ES-I3 (cell line): Measurements from ENCODE around the gene FCGR3B.
"Not testable (repeated sequence)": the region's sequence is repeated elsewhere in the genome, so short reads cannot be mapped to it uniquely, and the experiment has no call there.

Experiments
- H3K36me3 ChIP-seq: 2 replicates; pipeline ENCODE4 v1.6.1; 2013; ENCODE audit warnings: mild to moderate bottlenecking, low read length, control low read depth, moderate library complexity; ENCODE audit not compliant: insufficient read depth
- H3K4me1 ChIP-seq: 2 replicates; pipeline ENCODE4 v1.6.1; 2013; ENCODE audit warnings: mild to moderate bottlenecking, control low read depth, low read length; ENCODE audit not compliant: insufficient read depth
- H3K9ac ChIP-seq: 2 replicates; pipeline ENCODE4 v1.6.1; 2013; ENCODE audit warnings: low read depth, mild to moderate bottlenecking, low read length, moderate library complexity
- H3K9me3 ChIP-seq: 2 replicates; pipeline ENCODE4 v1.6.1; 2013; ENCODE audit warnings: mild to moderate bottlenecking, low read length, moderate library complexity; ENCODE audit not compliant: control insufficient read depth, insufficient read depth

FCGR3B gene

DNA sequence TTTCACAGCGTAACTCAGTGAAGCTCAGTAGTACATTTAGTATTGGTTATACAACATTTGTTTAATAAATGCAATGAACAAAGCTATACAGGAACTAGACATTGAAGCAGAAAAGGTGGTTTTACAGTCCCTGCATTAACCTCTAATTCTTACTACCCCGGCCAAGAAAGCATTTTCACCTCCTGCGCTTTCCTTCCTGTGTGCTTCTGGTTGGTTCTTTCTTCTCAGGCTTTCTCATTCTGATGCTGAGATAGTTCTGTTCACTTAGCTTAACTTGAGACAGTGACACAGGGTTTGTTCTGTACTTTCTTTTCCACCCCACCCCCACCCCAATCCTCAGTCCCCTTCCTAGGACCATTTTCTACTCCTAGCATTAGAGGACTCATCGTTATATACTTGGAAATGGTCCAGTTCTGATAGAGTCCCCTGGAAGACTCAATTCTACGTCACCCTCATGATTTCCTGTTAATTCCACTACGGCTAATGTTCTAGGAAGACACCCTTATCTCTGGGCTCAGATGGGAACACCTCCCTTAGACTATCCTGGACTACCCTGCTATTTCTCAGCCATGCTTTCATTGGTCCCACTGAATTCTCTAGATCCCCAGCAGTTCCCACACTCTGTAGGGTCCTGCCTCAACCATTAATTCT is 7.5 kb downstream of the FCGR3B start:
- not testable (repeated sequence) for H3K4me1 ChIP-seq, H3K36me3 ChIP-seq, H3K9ac ChIP-seq, H3K9me3 ChIP-seq

DNA sequence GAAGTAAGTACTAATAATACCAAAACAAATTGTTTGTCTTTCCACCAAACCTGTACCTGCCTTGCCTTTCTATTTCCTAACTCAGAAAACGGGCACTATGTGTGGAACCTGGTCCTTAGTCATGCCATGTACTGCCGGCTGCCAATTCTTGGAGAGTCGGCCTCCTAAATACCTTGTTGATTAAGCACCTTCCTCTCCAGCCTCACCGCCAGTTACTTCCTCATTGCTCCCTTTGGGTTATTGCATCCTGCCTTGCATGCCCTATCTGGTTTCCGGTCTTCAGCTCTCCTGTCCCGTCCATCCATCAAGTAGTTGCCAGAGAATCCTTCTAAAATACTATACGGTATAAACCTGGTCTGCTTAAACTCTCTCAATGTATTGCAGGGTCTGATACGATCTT is 8.9 kb downstream of the FCGR3B start:
- peak overlapping the region; percentile 77; the same call in 1 of the 2 replicates for H3K9ac ChIP-seq
- H3K36me3 ChIP-seq, H3K9me3 ChIP-seq, H3K4me1 ChIP-seq: not testable (repeated sequence)

DNA sequence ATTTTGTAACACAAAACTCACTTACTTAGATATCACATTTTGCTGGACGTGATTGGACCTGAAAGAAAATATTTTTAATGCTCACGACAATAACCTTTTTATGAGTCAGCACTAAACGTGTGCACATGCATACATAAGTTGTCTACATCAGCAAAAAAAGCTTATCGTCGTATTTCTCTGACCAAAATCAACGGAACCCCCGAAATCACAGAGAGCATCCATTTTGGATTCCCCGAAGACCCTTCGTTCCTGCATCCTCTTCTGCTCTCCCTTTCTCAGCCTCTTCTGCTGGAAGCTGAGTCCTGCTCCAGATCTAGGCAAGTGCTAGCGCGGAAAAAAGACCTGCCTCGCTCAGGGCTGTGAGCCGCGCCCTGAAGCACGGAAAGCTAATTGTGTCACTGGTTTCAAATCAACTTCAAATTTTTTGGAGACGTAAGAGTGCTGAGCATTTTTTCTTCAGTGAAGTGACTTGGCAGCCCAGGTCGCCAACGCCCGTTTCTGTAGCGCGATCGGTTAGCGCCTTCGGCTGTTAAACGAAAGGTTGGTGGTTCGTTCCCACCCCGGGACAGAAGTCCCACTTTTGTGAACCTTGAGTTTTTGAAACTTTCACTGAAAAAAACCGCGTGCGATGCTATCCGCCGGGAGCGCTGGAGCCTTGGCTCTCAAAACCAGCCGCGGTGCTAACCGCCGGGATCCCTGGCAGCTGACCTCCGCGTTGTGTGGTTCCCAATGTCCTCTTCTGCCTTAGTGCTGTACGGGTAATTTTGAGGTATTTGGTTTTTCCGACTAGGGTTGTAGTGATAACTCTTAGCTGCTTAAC is 9.6 kb downstream of the FCGR3B start:
- H3K9ac ChIP-seq, result peak overlapping the region; percentile 77
- not testable (repeated sequence) for H3K4me1 ChIP-seq, H3K36me3 ChIP-seq, H3K9me3 ChIP-seq

DNA sequence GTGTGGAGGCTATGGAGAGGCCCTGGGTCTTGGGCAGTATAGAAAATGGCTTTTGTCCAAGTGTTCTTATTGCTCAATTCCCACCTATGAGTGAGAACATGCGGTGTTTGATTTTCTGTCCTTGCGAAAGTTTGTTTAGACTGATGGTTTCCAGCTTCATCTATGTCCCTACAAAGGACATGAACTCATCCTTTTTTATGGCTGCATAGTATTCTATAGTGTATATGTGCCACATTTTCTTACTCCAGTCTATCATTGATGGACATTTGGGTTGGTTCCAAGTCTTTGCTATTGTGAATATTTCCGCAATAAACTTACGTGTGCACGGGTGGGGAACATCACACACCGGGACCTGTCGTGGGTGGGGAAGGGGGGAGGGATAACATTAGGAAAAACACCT is 10.6 kb downstream of the FCGR3B start:
- not testable (repeated sequence) for H3K9me3 ChIP-seq, H3K9ac ChIP-seq, H3K36me3 ChIP-seq, H3K4me1 ChIP-seq

DNA sequence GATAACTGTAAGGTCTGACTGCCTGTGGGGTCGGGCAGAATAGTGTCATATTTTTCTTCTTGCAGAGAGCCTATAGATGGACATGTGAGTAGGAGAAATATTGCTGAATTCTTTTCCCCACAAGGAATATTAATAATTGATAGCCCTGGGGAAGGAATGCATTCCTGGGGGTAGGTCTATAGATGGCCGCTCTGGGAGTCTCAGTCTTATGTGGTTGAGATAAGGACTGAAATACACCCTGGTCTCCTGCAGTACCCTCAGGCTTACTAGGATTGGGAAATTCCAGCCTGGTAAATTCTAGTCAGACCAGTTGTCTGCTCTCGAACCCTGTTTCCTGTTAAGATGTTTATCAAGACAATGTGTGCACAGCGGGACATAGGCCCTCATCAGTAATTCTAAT is 12.5 kb downstream of the FCGR3B start:
- H3K9ac ChIP-seq, H3K9me3 ChIP-seq, H3K4me1 ChIP-seq, H3K36me3 ChIP-seq: not testable (repeated sequence)

DNA sequence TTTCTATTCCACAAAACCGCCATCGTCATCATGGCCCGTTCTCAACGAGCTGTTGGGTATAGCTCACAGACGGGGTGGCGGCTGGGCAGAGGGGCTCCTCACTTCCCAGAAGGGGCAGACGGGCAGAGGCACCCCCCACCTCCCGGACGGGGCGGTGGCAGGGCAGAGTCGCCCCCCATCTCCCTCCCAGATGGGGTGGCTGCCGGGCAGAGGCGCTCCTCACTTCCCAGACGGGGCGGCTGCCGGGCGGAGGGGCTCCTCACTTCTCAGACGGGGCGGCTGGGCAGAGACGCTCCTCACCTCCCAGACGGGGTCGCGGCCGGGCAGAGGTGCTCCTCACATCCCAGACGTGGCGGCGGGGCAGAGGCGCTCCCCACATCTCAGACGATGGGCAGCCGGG is 14.6 kb downstream of the FCGR3B start:
- not testable (repeated sequence) for H3K9me3 ChIP-seq, H3K36me3 ChIP-seq, H3K4me1 ChIP-seq, H3K9ac ChIP-seq

DNA sequence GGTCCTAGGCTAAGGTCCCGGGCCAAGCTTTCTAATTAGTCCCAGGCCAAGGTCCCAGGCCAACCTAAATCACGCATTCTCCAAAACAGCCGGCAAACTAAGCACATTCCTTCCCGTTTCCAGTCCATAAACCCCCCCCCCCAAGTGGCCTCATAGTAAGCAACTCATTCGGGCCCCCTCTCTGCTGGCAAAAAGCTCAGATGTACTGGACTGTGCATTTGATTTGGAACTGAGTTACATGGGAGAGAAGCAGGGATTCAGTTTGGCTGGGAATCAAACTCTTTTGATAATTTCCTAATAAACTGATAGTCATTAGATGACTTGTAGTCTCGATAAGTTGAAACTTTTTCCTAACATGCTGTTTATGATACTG is 17.8 kb downstream of the FCGR3B start:
- not testable (repeated sequence) for H3K9me3 ChIP-seq, H3K4me1 ChIP-seq, H3K36me3 ChIP-seq
- peak overlapping the region; percentile 64; the same call in 1 of the 2 replicates for H3K9ac ChIP-seq

DNA sequence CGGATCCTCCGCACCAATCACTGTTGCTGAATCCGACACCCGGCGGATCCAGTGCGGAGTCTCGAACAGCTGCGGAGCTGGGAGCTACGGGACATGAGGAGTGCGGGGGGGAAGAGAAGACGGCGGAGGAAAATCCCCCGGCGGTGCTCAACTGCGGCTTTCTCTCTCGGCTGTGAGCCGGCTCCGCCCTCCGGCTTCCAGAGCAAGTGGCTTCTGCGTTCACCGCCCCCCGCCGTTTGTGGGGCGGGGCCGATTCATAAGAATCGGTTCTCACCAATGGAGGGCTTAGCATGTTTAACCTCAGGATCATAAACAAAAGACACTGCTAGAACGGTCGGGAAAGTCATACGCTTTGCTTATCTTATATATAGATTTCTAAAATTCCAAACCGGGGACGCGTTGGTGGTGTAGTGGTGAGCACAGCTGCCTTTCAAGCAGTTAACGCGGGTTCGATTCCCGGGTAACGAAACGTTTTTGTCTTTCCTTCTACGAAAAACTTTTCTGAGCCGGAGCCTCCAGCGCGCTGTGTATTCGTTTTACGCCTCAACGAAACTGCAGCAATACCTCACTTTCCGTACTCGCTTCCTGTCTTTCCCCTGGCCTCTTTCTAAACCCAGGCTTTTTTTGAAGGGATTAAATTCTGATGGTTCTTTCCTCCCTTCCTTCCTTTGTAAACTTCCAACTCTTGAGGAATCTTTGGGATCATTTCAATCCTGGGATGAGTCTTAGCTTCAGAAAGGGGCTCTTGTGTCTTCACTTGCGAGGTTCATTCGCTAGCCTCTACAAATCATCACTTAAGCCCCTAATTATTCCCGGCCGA is 18.4 kb downstream of the FCGR3B start:
- peak overlapping the region; percentile 64 for H3K9ac ChIP-seq
- not testable (repeated sequence) for H3K36me3 ChIP-seq, H3K9me3 ChIP-seq, H3K4me1 ChIP-seq

DNA sequence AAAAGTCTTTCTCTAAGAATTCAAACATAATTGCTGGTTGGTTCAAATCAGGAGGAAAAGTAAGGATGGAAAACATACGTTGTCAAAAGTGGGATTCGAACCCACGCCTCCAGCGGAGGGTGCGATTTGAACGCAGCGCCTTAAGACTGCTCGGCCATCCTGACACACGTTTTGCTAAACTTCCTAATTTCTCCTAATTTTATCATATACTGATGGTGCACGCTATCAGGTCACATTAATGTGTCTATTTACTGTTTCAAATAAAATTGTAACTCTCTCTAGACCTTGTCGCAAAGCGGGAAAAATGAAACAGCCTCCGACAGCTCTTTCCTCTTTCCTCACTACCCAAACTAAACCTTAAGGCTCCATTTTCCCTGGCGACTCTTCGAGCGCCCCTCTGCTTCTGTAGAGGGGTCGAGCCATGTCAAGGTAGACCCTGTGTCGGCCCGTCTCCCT is 19.1 kb downstream of the FCGR3B start:
- H3K9ac ChIP-seq, result peak overlapping the region; percentile 64; the same call in 1 of the 2 replicates
- not testable (repeated sequence) for H3K36me3 ChIP-seq, H3K4me1 ChIP-seq, H3K9me3 ChIP-seq

DNA sequence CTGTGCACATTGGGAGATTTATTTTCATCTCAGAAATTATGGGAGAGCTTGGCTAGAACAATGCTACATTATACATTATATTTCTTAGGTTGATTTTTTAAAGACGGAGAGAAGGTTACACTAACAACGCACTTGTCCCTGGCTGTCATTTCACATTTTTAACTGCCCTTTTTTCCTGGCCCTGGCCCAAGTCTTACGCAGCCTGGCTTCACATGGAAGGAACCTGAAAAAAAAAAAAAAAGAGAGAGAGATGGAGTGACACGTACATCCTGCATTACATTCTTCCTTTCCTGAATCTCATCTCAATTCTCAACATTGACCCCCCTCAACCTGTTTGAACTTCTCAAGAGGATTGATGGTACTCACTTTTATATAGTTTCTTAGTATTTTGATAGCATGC is 20.8 kb downstream of the FCGR3B start:
- H3K9me3 ChIP-seq, H3K9ac ChIP-seq, H3K4me1 ChIP-seq, H3K36me3 ChIP-seq: not testable (repeated sequence)

DNA sequence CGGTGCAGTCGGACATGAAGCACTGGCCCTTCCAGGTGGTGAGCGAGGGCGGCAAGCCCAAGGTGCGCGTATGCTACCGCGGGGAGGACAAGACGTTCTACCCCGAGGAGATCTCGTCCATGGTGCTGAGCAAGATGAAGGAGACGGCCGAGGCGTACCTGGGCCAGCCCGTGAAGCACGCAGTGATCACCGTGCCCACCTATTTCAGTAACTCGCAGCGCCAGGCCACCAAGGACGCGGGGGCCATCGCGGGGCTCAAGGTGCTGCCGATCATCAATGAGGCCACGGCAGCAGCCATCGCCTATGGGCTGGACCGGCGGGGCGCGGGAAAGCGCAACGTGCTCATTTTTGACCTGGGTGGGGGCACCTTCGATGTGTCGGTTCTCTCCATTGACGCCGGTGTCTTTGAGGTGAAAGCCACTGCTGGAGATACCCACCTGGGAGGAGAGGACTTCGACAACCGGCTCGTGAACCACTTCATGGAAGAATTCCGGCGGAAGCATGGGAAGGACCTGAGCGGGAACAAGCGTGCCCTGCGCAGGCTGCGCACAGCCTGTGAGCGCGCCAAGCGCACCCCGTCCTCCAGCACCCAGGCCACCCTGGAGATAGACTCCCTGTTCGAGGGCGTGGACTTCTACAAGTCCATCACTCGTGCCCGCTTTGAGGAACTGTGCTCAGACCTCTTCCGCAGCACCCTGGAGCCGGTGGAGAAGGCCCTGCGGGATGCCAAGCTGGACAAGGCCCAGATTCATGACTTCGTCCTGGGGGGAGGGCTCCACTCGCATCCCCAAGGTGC is 24.2 kb downstream of the FCGR3B start:
- not testable (repeated sequence) for H3K9ac ChIP-seq, H3K36me3 ChIP-seq, H3K4me1 ChIP-seq, H3K9me3 ChIP-seq

DNA sequence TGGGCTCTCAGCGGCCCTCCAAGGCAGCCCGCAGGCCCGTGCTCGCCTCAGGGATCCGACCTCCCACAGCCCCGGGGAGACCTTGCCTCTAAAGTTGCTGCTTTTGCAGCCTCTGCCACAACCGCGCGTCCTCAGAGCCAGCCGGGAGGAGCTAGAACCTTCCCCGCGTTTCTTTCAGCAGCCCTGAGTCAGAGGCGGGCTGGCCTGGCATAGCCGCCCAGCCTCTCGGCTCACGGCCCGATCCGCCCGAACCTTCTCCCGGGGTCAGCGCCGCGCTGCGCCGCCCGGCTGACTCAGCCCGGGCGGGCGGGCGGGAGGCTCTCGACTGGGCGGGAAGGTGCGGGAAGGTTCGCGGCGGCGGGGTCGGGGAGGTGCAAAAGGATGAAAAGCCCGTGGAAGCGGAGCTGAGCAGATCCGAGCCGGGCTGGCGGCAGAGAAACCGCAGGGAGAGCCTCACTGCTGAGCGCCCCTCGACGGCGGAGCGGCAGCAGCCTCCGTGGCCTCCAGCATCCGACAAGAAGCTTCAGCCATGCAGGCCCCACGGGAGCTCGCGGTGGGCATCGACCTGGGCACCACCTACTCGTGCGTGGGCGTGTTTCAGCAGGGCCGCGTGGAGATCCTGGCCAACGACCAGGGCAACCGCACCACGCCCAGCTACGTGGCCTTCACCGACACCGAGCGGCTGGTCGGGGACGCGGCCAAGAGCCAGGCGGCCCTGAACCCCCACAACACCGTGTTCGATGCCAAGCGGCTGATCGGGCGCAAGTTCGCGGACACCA is 25.0 kb downstream of the FCGR3B start:
- not testable (repeated sequence) for H3K36me3 ChIP-seq, H3K9ac ChIP-seq, H3K9me3 ChIP-seq, H3K4me1 ChIP-seq

DNA sequence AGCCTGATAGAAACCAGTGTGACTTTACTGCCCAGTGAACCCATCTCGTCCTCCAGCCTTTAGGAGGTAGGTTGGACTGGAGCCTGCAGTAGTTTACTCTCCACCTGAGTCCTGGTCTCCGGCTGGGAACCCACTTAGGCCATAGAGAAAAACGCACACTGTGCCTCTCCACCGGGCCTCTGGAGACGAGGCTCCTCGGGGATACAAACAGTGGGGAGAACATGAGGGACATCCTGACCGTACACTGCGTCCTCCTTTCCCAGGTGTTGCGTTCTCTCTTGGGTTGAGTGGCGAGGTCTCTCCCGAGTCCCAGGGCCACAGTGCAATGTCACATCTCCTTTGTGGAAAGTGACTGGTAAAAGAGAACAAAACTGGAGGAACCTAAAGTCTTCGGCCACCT is 26.0 kb downstream of the FCGR3B start:
- not testable (repeated sequence) for H3K4me1 ChIP-seq, H3K9me3 ChIP-seq, H3K9ac ChIP-seq, H3K36me3 ChIP-seq

DNA sequence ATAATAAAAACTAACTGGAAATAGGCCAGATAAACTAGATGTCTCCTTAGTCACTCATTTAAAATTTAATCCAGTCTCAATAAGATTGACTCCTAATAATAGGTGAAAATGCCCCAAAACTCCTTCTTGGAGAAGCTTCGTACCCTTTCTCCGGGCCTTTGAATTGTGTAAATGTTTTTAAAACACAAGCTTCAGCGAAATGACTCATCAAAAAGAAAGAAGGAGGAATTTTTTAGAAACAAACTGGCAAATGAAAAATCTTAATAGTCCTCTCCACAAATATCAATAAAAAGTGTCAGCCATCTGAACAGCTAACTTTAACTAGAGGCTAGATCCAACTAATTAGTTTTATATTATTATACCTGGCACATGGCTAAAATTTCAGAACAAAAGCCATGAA is 33.9 kb downstream of the FCGR3B start:
- not testable (repeated sequence) for H3K36me3 ChIP-seq, H3K4me1 ChIP-seq, H3K9me3 ChIP-seq, H3K9ac ChIP-seq
